ENCODE data around the gene CAMTA1.

GRCh38 chr1:7608628-7609305 lies 823.5 kb downstream of the CAMTA1 start:
- no peak for TF ChIP-seq POLR2AphosphoS5 (IDR thresholded peaks at IDR 0.05)
- no peak for TF ChIP-seq CTCF (IDR thresholded peaks at IDR 0.05)
- no peak for TF ChIP-seq POLR2A (IDR thresholded peaks at IDR 0.05)
